ENCODE results near the gene PADI2.
A peak's percentile ranks its signal among the peaks of the same experiment; 100 is the strongest.

PADI2 gene

DNA sequence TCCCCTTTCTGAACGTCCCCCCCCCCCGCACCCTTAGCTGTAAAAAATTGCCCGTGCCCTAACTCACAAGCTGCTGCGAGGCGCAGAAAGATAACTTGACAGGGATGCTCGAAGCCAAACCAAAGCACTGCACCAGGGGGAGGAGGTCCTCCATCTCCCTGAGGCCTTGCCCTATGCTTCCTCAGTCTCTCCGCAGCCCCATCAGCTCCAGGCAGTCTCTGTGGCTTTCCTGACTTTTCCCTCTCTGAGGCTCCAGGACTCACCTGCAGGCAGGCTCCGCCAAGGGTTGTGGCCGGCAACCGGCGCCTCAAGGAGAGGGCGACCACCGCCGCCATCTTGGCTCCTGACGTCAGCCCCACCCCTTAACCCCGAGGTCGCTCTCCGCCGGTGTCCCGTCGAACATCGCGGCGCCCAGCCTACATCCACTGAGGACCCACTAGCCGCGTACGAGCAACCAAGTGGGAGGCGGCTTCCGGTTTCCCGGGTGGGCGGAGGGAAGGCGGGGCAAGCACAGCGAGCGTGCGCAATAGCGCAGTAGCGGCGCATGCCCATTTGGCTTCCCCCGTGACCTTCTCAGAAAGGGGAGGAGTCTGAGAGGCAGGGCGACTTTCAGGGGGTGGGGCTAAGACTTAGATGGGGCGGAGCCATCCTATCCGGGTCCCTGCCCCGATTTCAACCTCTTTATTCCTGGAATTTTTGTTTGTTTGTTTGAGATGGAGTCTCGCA is 65.4 kb downstream of the PADI2 start, which contains the start of gene SDHB:
TSS of gene SDHB (minus strand) at position 348 of the 726 bp plus-strand sequence. CDS start at position 335, 13 bp downstream.
- DNase-seq: peak; percentile 95

DNA sequence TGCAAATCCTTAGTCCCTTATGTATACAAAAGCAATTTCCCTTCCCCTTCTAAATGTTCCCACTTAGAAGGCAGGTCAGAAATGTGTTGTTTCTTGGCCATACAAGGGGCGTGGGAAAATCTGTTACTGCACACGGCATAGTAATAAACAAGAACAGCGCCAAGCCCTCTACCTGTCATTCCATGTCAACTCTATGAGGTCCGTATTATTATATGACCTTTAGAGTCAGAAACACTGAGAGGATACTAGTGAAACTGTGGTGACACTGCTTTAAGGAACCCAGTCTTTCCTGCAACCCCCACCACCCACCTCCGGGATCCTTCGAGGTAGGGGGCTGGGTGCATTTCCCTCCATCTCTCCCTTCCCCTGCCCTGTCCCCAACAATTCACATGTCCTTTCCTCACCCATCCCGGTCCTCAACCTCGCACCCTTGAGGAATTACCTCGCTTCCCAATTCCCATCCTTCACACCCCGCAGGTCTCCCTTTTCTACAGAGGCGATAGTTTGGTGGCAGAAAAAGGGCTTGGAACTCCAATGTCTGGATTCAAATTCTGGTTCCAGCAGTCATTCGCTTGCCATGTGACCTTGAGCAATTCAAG is 66.1 kb downstream of the PADI2 start:
- DNase-seq: no peak

DNA sequence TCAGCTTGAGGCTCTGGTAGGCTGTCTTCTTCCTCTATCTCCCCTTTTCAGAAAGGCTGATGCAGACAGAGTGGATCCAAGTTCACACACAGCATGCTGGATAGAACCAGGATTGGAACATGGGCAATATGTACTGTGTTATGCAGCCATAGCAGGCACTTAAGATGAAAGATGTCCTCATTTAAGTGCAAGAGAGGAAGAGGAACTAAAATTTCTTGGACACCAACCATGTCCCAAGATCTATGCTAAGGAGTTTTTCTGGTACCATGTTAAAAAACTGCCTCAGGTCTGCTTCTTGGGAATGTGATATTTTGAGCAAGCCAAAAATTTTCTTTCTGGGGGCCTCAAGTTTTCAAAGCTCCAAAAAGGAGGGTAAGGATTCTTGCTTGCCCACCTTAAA is 66.6 kb downstream of the PADI2 start:
- DNase-seq: no peak

DNA sequence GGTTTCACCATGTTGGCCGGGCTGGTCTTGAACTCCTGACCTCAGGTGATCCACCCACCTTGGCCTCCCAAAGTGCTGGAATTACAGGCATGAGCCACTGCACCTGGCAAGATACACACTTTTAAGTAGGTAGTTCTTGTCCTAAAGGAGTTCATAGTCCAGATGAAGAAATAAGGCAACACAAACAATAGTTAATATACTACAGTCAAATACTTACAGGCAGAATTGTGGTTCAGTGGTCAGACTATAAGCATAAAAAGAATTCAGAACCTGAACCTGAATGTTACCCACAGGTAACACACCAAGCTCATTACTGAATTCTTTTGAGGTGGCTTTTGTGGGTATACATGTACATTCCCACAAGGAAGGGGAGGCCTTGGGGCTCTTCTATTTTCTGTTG is 67.2 kb downstream of the PADI2 start:
- no peak for DNase-seq

DNA sequence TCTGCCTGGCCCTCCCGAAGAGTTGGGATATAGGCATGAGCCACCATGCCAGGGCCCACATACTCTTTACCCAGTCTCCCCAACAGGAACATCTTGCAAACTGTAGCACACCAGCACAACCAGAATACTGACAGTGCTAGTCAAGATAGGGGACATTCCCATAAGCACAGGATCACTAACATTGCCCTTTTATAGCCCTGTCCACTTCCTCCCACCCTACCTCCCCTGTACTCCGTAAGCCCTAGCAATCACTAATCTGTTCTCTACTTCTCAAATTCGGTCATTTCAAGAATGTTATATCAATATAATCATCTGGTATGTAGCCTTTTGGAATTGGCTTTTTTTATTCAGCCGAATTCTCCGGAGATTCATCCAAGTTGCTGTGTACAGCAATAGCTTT is 71.3 kb downstream of the PADI2 start:
- DNase-seq: no peak

DNA sequence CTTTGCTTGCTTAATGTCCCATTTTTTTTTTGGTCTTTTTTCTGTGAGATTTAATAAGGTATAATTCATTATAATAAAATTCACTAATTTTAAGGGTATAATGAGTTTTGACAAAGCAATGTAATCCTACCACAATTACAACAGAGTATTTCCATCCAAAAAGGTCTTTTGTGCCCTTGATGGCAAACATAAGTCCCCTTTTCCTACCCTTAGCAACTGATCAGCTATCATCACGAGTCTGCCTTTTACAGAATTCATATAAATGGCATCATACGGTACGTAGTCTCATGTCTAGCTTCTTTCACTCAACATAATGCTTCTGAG is 73.0 kb downstream of the PADI2 start:
- no peak for DNase-seq

DNA sequence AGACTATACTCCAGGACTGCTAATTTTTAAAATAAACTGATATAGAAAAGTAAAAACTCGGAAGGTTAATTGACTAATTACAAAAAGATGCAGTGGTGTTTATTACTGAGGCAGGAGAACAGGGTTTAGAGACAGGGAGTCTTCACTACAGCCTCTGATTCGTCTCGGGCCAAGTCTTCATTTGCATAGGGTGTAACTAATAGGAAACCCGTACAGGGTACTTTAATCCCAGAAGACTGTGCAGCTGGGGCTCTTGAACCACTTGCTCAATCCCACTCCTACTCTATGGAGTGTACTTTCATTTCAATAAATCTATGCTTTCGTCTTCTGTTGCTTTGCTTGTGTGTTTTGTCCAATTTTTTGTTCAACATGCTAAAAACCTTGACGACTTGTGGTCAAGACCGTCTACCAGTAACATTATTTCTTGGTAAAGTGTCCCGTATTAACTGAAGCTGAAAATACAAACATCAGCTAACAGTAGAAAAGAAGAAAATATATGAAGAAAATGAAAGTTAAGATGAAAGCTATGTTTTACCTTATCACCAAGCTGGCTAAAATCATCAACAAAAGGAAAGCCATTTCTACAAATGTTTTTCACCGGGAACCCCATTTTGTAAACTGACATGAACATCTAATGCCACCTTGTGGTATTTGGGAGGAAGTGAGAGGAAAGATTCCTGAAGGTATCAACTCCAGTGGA is 73.5 kb downstream of the PADI2 start:
- DNase-seq: peak; percentile 4

DNA sequence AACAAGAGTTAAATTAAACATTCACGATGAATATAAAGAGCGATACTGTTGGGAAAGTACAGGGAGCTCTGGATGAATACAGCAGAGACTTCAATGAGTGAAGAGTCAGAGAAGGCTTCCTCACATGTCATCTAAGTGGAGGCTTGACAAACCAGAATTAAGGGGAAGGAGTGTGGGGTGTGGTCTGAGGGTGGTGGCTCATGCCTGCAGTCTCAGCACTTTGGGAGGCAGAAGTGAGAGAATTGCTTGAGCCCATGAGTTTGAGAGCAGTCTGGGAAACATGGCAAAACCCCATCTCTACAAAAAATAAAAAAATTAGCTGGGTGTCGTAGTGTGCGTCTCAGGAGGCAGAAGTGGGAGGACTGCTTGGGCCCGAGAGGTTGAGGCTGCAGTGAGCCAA is 74.1 kb downstream of the PADI2 start:
- DNase-seq: no peak

DNA sequence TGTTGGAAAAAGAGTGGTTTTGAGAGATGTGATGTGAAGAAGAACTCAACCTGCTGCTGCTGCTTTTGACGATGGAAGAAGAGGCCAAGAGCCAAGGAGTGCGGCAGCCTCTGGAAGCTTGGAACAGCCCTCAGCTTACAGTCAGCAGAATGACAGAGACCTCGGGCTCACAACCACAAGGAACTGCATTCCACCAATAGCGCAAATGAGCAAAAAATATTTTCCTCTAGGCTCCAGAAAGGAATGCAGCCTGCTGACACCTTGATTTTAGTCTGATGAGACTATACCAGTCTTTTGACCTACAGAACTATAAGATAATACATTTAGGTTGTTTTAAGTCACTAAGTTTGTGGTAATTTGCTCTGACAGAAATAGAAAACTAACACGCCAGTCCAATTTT is 75.6 kb downstream of the PADI2 start:
- no peak for DNase-seq

DNA sequence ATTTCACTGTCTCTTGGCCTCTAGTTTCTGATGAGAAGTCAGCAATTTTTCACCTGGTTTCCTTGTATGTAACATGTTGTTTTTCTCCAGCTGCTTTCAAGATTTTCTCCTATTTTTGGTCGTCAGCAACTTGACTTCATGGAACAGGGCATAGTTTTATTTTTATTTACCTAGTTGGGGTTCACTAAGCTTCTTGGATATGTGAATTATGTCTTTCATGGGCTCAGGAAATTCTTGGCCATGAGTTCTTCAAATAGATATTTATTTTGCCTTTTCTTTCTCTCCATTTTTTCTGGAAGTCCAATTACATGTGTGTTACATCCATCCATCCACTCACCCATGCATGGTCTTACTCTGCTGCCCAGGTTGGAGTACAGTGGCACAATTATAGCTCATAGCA is 79.1 kb downstream of the PADI2 start:
- no peak for DNase-seq

DNA sequence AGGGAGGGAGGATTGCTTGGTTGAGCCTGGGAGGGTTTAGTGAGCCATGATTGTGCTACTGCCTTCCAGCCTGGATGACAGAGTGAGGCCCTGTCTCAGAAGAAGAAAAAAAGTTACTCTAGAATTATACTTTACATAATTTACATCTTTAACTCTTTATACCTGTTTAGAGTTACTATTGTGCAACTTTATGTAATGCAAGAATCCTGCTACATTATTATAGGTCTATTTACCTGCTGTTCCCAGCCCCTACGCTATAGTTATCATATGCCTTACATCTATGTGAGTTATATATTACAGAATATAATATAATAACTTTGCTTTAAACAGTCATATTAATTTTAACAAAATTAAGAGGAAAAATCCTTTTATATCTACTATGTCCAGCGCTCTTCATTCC is 79.7 kb downstream of the PADI2 start:
- no peak for DNase-seq

DNA sequence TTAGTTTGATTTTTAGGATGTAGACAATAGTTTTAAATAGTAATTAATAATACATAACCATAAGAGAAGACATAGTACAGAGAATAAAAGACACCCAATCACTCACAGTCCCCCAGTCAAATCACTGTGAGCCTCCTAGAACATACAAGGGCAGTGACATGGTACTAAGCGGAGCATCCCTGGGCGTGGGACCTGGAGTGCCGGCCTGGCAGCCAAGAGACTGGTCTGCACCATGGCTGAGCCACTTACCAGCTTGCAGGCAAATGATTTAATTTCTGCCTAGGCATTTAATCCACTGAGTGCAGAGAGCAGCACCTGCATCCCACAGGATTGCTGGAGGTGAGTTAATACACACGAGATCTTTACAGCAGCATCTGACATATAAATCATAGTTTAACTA is 85.8 kb downstream of the PADI2 start:
- DNase-seq: no peak

DNA sequence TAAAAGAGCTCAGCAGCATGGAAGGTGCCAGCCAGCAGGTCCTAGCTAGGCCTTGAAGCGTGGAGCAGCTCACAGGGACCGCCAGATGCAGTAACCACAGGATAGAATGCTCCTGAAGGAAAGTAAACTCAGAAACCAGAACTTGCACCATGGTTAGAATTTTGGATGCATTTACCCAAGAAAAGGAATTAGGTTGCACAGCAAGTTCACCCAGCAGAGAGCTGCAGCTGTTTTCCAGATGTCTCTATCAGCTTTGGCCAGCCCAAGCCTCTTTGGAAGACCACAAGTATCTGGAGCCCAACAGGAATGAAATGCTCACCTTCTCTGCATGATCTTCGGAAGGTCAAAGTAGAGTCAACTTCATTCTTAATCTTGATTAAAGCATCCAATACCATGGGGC is 86.5 kb downstream of the PADI2 start:
- DNase-seq: no peak

DNA sequence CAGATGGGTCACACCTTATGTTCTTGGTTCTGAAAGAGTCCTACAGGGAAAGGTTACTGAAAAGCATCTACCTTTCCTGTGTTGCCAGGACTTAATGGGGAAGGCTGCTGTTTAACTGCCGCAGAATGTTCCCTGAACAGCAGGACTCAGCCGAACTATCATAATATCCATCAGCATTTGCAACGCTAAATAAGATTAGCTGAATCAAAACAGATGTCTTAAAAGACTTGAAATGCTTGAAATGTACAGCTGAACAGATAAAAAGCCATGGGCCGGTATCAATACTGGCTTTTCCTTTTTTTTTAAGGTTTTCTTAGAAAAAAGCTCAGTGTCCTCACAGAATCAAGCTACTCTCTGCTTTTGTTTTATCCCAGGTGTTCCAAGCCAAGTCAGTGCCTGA is 87.8 kb downstream of the PADI2 start:
- no peak for DNase-seq

DNA sequence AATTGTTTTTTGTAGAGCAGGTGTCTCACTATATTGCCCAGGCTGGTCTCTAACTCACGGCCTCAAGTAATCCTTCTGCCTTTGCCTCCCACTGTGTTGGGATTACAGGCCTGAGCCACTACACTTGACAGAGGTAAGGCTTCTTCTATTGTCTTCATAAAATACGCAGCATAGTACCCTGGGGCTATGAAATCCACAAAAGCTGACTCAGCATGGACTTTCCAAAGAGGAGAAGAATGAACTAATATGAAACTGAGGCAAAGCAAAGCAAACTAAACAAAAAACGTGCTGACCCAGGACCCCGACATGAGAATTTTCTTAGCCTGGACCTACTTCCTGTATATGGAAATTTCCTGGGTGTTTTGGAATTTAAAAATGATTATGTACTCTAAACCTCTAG is 89.0 kb downstream of the PADI2 start:
- DNase-seq: no peak

DNA sequence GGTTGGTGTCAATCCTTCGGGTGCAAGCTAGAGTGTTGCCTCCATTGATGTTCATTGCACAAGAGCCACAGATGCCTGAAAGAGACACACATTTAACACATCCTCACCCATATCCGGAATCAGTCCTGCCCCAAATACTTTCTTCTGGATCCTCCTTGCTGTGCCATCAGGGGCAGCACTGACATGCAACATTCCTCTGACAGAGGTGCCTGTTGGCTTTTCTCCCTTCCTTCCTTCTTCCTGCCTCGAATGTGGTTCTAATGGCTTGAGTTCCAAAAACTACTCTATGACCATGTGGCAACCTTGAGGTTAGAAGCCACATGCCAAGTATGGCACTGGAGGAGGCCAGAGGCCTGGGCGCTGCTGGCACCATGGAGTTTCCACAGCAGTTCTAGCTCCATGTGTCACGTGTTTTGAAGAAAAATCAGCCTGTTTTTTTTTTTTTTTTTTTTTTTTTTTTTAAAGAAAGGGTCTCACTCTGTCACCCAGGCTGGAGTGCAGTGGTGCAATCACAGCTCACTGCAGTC is 90.5 kb downstream of the PADI2 start:
- no peak for DNase-seq

DNA sequence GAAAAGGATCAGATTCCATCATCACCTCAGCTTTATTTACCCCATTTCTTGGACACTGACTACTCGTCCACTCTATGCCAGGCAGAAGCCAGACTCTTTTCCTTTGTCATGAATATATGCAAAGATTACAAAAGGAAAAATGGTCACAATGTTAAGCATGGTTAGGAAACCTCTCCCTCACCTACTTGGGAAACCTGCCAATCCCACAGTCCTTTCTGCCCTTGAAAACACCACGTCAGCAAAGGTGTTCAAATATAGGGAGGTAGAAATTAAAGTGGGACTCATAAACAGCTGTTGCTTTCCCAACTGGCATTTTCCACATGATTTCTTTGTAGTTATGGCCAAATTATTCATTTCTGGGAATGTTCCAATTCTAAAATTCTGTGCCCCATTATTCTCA is 91.4 kb downstream of the PADI2 start:
- peak; percentile 44 for DNase-seq

DNA sequence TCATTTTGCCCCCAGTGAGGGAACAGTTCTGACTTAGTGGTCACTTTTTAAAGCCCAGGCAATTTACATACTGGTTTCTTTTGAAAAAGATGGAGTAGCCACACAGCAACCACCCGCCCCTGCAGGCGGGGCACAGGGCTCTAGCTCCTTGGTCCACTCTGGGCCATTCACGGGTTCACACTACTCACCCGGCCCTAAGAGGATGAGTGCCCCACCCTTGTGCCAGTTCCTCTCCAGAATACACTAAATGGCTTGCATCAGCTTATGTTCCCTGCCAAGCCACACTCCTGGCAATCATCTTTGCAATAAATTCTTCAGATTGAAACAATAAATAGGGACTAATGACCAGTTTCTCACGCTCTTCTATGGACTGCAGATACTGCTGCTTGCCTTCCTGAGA is 91.8 kb downstream of the PADI2 start:
- no peak for DNase-seq

DNA sequence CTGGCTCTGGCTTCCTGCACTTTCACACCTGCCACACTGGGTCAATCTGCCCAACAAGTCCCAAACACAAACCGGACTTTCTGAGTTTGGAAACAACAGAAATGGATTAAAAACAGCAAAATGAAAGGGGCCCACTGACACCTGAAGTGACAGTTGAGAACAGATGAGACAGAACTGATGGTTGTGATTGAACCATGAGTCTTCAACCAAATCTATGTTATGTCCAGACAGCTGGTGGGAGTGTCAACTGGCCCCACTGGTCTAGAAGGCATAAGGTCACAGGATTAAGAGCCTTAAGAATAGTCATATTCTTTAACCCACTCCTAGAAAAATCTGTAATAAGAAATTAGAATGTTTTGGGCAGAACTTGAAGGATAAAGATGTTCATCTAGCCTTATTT is 94.5 kb downstream of the PADI2 start:
- DNase-seq: no peak

DNA sequence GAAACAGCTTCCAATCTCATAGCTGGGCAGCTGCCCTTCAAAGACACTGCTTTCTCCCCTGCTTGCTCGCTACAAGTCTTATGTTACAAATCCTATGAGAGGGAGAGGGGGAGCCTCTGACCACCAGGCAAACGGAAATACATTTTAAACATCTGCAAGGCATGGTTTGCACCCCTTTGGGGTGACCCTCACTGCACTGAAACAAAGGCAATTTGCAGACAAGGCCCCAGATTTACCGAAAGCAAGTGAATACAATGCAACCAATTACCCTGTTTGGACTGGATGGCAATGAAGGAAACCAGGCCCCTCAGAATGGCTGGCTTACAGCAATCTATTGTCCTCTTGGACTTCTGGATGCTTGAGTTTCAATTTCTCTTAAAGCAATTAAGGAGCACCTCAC is 95.7 kb downstream of the PADI2 start:
- no peak for DNase-seq

DNA sequence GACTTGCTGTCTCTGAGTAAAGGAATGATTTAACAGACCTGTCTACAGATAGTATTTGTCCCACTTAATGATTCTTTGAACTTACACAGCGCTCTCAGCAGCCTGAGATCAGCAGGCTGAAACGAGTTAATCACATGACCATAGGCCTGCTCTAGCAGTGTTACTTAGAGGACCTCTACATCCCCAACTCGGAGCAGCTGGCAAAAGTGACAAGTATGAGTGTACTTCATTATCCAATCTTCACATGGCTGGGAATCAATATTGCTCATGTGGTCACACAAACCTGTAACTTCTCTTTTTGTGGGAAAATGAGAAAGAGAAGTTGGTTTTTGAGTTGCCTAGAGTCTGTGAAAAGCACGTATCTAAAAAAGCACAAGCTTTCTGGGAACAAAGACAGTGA is 96.1 kb downstream of the PADI2 start:
- DNase-seq: no peak

DNA sequence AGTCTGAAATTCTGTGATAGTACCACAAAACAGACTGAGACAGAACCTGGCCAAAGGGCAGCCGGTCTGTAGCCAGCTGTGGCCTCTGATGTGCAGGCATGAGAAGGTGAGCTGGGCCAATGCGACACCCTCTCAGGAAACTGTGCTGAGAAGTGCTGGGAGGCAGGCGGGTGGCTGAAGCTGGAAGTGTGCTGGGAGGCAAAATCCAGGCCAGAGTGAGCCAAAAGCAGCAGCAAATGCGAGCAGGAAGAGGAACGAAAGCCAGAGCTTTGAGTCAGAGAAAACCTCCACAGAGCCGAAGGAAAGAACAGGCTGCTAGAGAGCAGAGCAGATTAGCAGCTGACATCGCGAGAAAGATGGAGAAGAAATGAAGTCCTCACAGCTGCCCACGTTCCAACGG is 97.4 kb downstream of the PADI2 start:
- DNase-seq: no peak

DNA sequence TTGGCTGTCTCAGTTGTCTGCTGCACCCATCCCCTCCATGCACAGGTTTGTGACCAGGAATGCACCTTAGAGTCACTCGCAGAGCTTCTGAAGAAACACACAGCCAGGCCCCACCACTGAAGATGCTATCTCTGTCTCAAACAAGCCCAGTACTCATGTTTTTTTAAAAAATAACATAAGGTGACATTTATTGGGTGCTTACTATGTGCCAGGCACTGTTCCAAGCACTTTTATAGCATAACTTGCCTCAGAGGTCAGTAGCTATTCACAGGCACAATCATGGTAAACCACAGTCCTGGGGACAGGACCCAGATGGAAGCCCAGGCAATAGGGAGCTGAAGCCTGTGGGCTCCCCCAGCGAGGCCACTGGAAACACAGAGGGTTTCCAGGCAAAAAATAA is 98.7 kb downstream of the PADI2 start:
- no peak for DNase-seq

DNA sequence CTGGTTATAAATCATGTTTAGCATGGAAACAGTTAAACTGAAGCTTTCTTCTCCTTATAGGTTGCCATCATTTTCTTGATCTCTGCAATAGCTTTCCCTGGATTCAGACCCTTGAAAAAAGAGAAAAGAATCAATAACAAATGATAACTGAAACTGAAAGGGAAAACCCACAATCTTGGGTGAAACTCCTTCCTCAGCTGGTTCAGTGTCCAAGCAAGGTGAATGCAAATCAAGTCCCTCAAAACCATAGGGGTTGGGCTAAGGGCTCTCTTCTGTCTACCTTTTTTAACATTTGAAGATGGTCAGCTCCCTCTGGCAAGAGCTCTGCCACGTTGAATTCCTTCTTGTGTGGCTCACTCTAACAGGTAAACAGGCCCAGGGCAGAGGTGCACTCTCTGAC is 100.4 kb downstream of the PADI2 start:
- no peak for DNase-seq
